Measurements from ENCODE around the gene ZNF512B. TPM values are rescaled to one million over a fixed set of nuclear protein-coding genes. Genes with fewer than 3 reads are reported as not detected.

Gene ZNF512B
- total RNA-seq, 2 experiments from 2014 or later, result 7.2 to 14.3 TPM

- Histone ChIP-seq H4K20me1 (ENCODE audit: insufficient read depth, low read length) (no peaks in the 10 kb centered on the region), H3K9me3 (ENCODE audit: low read length) (no peaks in the 10 kb centered on the region), H3K36me3 (ENCODE audit: insufficient read depth, low read length) (peaks cover 45% of the 10 kb centered on the region), H3K79me2 (ENCODE audit: insufficient read depth, low read depth, low read length) (peaks cover 8% of the 10 kb centered on the region; the same call in 1 of the 2 replicates), H3K4me2 (ENCODE audit: low read length) (no peak overlapping the region), H3K4me3 (ENCODE audit: low read depth, low read length, poor library complexity, severe bottlenecking) (no peak overlapping the region), H3K4me1 (ENCODE audit: insufficient read depth, low read length, poor library complexity, severe bottlenecking) (peaks cover 35% of the 10 kb centered on the region), H3K9me2 (ENCODE audit: insufficient read depth, low read length) (no peaks in the 10 kb centered on the region), H2AFZ (ENCODE audit: low read length) (no peak overlapping the region), H3K27ac (ENCODE audit: low read depth, low read length, poor library complexity, severe bottlenecking) (no peak overlapping the region)
- no peak for DNase-seq (ENCODE audit: low spot score)
- ChIA-PET POLR2A (no interaction called here), CTCF (ENCODE audit: unreplicated experiment) (no interaction called here)
- BruUV-seq (replicated peaks), result no TSS peak
- TF ChIP-seq EZH2phosphoT487 (IDR thresholded peaks at IDR 0.05; ENCODE audit: borderline replicate concordance, low read depth, low read length), result no peak
- no peak for TF ChIP-seq CTCF (conservative IDR thresholded peaks at IDR 0.05; ENCODE audit: low read length)
- intact Hi-C loops (cut with micrococcal nuclease; ENCODE audit: unreplicated experiment), result no loop called here
Observed at GRCh38 chr20:63945031-63945658, 24.6 kb downstream of the ZNF512B start.

- no peaks in the 10 kb centered on the region for H3K9me2 ChIP-seq (ENCODE audit: insufficient read depth, low read length)
- TF ChIP-seq EZH2phosphoT487 (IDR thresholded peaks at IDR 0.05; ENCODE audit: borderline replicate concordance, low read depth, low read length) (no peak), CTCF (conservative IDR thresholded peaks at IDR 0.05; ENCODE audit: low read length) (no peak)
- H4K20me1 ChIP-seq (ENCODE audit: insufficient read depth, low read length), result no peaks in the 10 kb centered on the region
- no peak for DNase-seq (ENCODE audit: low spot score)
- no peak overlapping the region for H3K4me2 ChIP-seq (ENCODE audit: low read length)
- intact Hi-C loops (cut with micrococcal nuclease; ENCODE audit: unreplicated experiment), result no loop called here
- no peak overlapping the region for H3K27ac ChIP-seq (ENCODE audit: low read depth, low read length, poor library complexity, severe bottlenecking)
- ChIA-PET CTCF (ENCODE audit: unreplicated experiment) (no interaction called here), POLR2A (no interaction called here)
- H3K4me3 ChIP-seq (ENCODE audit: low read depth, low read length, poor library complexity, severe bottlenecking), result no peak overlapping the region
- peaks cover 26% of the 10 kb centered on the region for H3K4me1 ChIP-seq (ENCODE audit: insufficient read depth, low read length, poor library complexity, severe bottlenecking)
- no peak overlapping the region for H2AFZ ChIP-seq (ENCODE audit: low read length)
- no TSS peak for BruUV-seq (replicated peaks)
- H3K79me2 ChIP-seq (ENCODE audit: insufficient read depth, low read depth, low read length), result 0 out of 2 replicates have a peak, but pooled peaks cover 7% of the 10 kb centered on the region
- no peaks in the 10 kb centered on the region for H3K9me3 ChIP-seq (ENCODE audit: low read length)
- peaks cover 49% of the 10 kb centered on the region for H3K36me3 ChIP-seq (ENCODE audit: insufficient read depth, low read length)
Observed at GRCh38 chr20:63944078-63944941, 25.4 kb downstream of the ZNF512B start.

GRCh38 chr20:63943808-63944077 lies 26.0 kb downstream of the ZNF512B start:
- intact Hi-C loops (cut with micrococcal nuclease; ENCODE audit: unreplicated experiment), result no loop called here
- POLR2A ChIA-PET, result interaction anchor here (0.7 kb wide), 1 partner anchor 23 kb away, joined by 3 read pairs; no protein-coding TSS in a partner anchor
- peaks cover 21% of the 10 kb centered on the region for H3K4me1 ChIP-seq (ENCODE audit: insufficient read depth, low read length, poor library complexity, severe bottlenecking)

More at GRCh38 chr20:63943808-63944077, 26.0 kb downstream of the ZNF512B start:
- H4K20me1 ChIP-seq (ENCODE audit: insufficient read depth, low read length), result no peaks in the 10 kb centered on the region
- H3K9me2 ChIP-seq (ENCODE audit: insufficient read depth, low read length), result no peaks in the 10 kb centered on the region
- 0 out of 2 replicates have a peak, but pooled peaks cover 7% of the 10 kb centered on the region for H3K79me2 ChIP-seq (ENCODE audit: insufficient read depth, low read depth, low read length)
- no peak overlapping the region for H3K4me3 ChIP-seq (ENCODE audit: low read depth, low read length, poor library complexity, severe bottlenecking)
- no peak overlapping the region for H3K4me2 ChIP-seq (ENCODE audit: low read length)
- CTCF ChIA-PET (ENCODE audit: unreplicated experiment), result no interaction called here
- no TSS peak for BruUV-seq (replicated peaks)
- no peak for TF ChIP-seq CTCF (conservative IDR thresholded peaks at IDR 0.05; ENCODE audit: low read length)
- TF ChIP-seq EZH2phosphoT487 (IDR thresholded peaks at IDR 0.05; ENCODE audit: borderline replicate concordance, low read depth, low read length), result no peak
- no peak overlapping the region for H3K27ac ChIP-seq (ENCODE audit: low read depth, low read length, poor library complexity, severe bottlenecking)
- H3K9me3 ChIP-seq (ENCODE audit: low read length), result no peaks in the 10 kb centered on the region
- DNase-seq (ENCODE audit: low spot score), result no peak
- peaks cover 53% of the 10 kb centered on the region for H3K36me3 ChIP-seq (ENCODE audit: insufficient read depth, low read length)
- H2AFZ ChIP-seq (ENCODE audit: low read length), result no peak overlapping the region
